GM19023 (cell line): ENCODE measurements around the gene PARD6B.

ENCODE experiments used
- ATAC-seq: cut with Tn5 transposase; IDR thresholded peaks from one replicate; pipeline ENCODE4 v1.9.1; 2021; ENCODE audit warnings: mild to moderate bottlenecking, moderate library complexity; ENCODE audit not compliant: unreplicated experiment

PARD6B gene

DNA sequence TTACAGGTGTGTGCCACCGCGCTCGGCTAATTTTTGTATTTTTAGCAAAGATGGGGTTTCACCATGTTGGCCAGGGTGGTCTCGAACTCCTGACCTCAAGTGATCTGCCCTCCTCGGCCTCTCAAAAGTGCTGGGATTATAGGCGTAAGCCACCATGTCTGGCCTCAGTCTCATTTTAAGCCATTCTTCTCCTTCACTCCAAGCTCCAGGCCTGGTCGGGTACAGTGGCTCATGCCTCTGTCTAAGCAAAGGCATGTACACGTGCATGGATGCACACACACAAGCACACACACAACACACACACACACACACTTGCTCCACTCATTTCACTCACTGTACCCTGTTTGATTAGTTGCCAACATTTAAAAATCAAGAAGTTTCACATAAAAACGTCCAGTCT is 7.7 kb upstream of the PARD6B start:
- ATAC-seq = no peak

DNA sequence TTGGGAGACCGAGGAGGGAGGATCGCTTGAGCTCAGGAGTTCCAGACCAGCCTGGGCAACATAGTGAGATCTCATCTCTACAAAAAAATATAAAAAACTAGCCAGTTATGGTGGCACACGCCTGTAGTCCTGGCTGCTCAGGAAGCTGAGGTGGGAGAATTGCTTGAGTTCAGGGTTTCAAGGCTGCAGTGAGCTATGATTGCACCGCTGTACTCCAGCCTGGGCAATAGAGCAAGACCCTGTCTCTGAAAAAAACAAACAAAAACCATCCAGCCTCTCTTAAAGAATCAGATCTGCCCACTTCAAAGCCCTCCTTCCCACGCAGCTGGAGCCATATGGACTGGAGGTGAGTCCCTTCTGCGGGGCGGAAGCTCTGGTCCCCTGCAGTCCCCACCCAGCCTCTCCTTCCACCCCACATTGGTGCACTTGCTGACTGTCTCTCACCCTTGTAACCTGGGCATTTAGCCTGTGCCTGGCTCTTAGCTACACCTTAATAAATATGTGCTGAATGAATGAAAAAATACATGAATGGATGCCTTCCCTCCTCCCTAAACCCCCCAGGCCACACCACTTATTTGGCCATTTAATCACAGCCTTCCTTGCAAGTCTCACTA is 7.2 kb upstream of the PARD6B start:
- ATAC-seq = no peak

DNA sequence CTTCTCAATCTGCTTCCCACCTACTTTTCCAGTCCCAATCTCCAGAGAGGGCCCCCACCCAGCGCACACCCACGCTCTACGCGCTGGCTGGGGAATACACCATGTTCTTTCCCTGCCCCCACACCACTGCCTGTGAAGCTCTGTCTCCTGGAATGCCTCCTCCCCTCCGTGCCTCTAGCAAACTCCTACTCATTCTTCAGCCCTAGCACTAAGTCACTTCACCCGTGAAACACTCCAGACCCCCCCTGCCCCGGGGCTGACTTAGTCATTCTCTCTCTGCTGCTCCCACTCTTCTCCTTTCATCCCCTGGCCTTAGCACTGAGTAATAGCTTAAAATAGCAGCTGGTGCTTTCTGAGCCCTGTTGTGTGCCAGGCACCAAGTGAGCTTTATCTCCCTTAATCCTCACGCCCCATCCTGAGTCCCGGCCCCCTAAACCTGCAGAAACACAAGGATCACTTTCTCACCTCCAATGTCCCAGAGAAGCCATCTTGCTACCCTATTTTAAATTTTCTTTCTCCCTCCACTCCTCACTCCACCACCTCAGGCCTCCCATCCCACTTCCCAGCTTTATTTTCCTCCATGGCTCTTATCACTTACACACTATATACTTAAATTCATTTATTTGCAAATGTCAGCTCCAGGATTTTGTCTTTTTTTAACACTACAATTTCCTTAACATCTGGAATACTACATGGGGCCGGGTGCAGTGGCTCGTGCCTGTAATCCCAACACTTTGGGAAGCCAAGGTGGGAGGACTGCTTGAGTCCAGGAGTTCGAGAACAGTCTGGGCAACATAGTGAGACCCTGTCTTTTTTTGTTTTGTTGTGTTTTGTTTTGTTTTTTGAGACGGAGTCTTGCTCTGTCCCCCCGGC is 6.3 kb upstream of the PARD6B start:
- no peak for ATAC-seq

DNA sequence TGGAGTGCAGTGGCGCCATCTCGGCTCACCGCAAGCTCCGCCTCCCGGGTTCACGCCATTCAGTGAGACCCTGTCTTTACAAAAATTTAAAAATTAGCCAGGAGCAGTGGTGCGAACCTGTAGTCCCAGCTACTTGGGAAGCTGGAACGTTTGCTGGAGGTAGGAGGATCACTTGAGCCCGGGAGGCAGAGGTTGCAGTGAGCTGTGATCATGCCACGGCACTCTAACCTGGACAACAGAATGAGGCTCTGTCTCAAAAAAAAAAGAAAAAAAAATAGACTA is 5.7 kb upstream of the PARD6B start:
- ATAC-seq = no peak

DNA sequence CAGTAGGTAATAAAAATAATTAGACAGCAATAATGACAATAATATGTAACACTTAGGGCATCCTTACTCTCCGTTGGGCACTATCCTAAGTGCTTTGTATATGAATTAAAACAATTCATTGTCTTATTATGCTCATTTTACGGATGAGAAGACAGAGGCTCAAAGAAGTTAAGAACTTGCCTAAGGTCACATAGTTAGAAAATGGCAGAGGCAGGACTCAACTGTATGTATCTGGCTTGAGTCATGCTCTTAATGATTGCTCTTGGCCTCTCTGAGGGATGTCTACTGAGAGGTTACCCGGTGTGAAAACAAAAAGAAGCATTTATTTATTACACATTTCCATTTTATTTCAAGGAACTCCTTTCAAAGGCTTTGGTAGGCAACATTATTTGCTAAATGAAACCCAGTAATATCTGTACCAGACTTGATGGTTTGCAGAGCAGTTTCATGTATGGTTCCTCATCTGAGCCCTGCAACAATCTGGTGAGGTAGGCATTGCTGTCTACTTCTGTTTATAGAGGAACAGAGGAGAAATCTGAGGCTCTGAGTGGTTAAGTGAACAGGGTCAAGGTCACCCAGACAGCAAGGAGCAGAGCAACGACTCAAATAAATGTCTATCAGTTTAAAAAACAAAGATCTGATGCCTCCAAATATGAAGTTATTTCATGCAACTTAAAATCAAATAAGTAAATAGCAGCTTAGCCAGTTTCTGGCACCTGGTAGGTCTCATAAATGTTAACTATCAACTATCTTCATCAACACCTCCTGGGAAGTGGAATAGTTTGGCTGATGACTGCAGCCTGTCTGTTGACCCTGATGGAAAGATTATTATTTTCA is 4.2 kb upstream of the PARD6B start:
- no peak for ATAC-seq

DNA sequence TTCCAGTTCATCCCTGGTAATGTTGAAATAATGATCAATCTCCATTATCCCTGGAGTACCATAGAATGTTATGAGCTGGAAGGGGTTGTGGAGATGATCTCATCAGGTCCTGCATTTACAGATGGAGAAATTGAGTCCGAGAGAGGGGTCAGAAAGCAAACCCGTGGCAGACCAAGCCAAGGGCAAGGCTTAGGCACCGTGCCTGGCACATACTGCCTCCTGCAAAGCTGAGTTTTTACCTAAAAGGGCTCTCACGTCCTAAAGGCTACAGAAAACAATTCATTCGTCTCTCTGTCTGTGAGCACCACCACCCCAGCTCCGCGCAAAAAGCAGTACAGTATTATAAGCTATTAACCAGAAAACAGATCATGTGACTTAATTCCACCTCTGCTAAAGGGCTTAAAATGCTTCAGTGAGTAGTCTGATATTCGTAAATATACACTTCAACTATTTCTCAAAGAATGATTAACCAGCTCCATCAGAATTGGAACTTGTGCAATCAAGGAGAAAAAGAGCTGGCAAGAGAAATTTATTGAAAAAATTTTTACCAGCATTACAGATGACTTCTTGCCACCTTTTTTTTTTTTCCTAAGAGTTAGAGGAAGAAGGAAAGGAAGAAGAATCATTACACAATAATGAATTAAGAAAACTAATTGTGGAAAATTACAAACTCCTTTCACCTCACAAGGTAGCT is 3.4 kb upstream of the PARD6B start:
- no peak for ATAC-seq

DNA sequence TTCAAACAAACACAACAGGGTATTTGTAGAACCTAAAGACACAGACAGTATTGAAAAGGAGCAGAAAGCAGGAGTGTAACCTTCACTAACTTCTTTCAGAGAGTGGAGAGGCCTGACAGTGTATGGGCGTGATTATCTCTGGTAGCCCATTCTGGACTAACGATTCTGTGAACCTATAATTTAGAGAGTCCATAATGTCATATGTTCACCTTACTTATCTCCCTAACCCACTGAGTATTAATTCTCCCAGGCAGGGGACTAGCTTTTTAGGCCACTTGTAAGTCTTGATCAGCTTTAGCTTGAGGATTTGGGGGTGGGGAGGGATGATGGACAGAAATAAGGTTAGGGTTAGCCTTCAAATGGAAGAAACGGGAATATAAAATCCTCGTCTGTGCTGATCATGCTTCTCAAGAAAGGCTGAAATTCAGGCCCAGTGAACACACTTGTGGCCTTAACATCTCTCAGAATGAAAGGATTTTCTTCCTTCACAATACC is 2.8 kb upstream of the PARD6B start:
- ATAC-seq = no peak

DNA sequence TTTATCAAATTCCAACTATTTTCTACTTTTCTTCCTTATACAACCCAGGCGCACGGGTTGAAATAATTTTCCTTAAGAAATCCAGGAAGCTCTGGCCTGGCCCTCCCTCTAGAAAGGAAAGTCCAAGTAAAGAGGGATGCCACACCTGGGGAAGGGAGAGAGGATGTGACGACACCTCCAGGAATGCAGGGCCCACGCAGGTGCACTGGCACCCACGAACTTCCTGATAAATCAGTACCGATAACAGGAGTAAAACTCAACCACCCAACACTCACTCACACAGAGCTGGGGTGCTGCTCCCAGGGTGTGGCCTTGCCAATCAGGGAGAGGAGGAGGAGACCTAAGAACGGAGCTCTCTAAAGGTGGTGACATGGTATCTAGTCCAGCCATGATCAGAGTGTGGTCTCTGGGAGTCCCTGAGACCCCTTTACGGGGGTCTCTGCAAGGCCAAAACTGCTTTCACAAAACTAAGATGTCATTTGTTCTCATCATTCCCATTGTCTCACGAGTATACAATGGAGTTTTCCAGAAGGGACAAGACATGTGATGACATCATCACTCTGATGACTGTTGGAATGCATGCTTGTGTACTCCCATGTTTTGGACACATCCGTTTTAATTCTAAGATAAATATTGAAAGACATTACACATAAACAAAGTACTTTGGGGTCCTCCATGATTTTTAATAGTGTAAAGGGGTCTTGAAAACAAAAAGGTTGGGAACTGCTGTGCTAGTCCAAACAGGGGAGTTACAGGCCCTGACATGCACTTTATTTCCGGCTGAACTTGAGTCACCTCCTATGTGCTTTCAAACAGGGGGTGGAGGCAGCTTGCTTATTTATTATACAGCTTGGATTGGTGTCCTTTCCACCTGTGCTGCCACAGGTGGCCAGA is 2.2 kb upstream of the PARD6B start:
- ATAC-seq = no peak

DNA sequence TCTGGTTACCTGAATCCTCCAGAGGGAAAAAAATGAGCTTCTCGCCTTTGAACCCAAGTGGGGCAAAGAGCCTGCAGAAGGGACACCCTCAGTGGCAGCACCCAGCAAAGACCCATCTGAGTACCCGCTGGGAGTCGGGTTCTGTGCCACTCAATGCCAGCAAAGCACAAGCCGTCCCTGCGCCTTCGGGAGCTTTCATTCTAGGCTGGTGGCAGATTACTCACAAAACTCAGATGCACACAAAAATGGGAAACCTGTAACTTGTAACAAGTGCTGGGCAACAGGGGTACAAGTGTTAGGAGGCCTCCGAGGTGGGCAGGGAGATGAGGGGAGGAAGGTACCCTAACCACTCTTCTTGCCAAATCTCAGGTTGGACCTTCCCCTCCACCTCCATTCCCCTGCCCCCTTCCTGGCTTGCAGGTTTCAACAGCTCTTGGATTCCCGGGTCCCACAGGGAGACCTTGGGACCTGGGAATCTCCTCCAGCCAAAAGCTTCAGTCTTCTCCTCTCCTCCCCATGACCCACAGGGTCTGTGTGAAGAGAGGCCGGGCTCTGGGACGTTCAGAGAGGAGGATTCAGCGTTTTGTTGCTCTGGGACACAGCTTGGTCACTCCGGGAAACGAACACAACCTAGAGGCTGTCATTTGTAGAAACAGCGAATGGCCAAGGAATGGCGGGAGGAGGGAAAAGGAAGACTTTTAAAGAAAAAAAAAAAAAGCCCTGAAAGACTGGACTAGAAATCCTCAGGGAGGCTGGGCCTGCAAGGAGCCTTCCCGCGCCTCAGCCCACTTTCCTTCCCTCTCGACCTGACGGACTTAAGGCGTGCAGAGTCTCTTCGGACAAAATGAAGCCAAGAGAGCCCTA is 1.2 kb upstream of the PARD6B start:
- no peak for ATAC-seq

DNA sequence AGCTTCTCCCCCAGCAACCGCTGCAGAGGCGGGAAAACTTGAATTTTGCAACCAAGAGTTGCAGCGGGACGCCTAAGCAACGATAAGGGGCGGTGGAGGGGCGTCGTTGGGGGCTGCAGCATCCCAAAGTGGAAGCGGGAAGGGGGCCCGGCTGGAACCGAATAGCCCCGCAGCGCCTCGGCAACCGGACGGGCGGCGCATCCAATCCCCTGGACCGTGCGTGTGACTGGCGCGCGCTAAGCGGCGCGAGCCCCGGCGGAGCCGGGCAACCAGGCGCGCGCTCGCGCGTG is 670 bp upstream of the PARD6B start:
- no peak for ATAC-seq

DNA sequence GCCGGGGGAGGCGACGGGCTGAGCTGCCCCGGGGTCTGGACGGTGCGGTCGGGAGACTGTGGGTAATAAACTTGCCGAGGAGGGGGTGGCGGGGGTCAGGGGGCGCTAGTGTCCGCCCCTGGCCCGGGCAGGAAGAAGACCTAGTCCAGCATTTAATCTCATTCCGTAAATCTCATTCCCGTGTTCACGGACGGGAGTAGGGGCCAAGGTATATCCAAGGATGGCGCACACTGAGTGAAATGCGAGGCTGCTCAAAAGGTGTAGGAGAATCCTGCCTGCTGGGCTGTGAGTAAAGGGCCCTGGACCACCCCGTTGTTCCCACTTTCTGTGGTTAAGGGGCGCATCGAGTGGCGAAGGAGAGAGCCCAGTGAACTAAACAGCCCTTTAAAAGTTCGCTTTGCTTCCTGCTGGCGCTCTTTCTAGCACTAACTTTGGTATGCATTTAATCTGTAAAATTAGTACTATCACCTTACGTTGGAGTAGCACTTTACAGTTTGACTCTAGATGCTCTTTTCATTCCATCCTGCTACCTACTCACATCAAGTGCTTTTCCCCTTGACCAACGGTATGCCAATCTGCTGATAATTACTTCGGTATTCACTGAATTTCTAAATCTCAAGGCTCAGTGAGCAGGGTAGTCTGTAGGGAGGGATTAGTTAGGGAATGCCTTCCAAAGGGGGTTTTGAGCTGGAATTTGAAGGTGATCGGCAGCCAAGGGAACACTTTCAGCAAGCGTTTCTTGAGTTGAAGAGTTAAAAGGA is 730 bp downstream of the PARD6B start:
- no peak for ATAC-seq

DNA sequence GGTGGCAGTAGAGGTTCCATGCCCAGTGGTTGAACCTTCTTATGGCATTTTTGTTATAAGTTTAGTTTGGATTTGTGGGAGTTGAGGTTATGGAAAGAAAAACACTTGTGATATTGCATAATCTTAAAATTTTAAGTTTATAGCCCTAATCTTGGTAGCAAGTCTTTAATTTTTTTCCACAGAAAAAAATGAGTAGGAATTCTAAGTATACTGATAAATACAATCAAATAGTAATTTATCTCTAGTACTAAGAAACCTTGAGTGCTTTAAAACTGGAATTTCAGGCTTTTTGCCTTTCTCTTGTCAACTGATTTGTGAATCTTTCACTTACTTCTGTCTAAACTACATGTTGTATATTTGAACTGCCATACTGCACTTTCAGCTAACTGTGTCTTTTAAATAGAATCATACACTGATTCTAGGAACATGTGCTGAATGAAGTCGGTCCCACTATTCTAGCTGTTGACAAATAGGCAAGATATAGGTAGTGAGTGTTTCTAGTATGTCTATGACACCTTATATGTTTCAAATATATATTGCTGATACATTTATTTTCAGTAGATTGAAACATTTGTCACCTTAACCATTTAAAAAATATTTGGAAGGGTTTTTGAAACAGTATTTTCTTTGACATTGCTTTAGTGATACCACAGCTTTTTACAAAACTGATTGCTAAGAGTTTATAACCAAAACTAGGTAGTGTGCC is 2.4 kb downstream of the PARD6B start:
- no peak for ATAC-seq

DNA sequence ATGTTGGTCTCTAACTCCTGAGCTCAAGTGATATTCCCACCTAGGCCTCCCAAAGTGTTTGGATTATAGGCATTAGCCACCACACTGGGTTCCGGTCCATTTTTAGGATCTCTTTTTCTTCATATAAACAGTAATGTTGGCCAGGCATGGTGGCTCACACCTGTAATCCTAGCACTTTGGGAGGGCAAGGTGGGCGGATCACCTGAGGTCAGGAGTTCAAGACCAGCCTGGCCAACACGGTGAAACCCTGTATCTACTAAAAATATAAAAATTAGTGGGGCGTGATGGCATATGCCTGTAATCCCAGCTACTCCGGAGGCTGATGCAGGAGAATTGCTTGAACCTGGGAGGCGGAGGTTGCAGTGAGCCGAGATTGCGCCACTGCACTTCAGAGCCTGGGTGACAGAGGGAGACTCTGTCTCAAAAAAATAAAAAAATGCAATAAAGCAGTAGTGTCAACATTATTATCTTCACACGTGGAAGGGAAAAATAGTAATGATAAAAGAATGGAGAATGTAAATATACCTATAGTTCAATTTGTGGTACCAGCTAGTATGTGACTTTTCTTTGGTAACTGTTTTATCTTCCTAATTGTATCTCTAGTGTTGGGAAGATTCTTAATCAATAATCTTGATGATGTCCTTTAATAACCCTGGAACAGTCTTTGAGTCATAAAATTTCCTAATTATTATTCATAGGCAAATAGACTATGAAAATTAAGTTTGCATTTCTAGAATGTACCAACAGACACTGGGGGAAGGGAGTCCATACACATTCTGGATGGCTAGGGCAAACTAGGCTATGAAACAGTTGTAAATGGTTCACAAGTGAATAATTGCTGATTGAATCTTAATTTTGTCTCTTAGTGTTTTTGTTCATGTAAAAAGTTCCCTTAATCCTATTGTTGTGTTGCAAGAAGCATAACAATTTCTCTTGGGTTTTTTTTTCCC is 3.6 kb downstream of the PARD6B start:
- no peak for ATAC-seq

DNA sequence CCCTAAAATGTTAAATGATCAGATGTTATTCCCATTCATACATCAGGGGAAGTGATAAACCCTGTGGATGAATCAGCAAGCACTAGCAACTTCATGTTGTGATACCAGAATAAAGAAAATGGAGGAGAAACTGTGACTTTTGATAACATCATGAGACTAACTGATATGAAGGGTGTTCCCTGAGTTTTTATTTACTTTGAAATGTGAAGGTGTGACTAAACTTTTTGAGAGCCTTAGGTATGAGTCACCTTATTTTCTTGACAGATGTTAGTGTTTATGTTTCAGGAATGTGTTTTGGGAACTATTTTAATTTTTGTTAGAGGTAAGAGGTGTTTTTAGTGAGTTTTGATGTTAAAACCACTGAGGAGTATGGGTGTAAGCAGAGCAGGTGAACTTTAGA is 4.4 kb downstream of the PARD6B start:
- ATAC-seq = no peak

DNA sequence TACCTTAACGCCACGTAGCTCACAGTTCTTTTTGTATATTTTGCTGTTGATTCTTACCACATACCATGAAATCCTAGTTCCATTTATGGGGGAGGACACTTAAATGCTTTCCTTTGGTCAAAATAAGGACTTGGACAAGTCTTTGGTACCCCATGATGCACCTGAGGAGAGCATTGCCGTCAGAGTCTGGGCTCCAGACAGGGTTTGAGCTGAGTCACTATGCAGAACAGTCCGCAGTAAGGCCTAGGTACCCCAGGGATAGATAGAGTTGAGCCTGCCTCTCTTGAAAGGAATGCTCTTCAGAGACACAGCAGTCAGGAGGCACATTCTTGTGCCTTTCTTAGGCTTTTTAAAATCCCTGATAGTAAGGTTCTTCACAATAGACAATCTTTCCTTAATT is 6.0 kb downstream of the PARD6B start:
- no peak for ATAC-seq

DNA sequence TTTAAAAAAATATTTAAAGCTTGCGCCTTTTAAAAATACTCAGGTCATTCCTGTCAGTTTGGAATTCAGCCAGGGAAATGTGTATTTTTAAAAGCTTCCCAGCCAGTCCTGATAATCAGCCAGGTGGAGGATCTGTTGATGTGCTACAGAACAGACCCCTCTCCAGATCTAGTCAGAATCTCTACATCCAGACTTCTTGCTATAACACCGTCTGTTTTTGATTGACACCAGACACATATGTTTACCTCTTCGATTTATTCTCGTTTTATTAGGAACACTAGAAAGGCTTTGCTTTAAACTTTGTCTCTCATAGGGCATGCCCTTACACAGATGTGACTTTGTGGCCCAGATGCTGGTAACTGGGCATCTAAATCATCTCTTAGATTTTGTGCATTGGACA is 11.7 kb downstream of the PARD6B start:
- no peak for ATAC-seq
